Activated T-cell treated with anti-CD3 and anti-CD28 coated beads for 4 hours (primary cell): Measurements from ENCODE around the gene DLK2.
"Not testable (repeated sequence)": the region's sequence is repeated elsewhere in the genome, so short reads cannot be mapped to it uniquely, and the experiment has no call there.

Source experiments
- DNase-seq: peaks from one replicate; pipeline ENCODE4 v3.0.0-alpha.2; 2020

The DLK2 gene, protein sequence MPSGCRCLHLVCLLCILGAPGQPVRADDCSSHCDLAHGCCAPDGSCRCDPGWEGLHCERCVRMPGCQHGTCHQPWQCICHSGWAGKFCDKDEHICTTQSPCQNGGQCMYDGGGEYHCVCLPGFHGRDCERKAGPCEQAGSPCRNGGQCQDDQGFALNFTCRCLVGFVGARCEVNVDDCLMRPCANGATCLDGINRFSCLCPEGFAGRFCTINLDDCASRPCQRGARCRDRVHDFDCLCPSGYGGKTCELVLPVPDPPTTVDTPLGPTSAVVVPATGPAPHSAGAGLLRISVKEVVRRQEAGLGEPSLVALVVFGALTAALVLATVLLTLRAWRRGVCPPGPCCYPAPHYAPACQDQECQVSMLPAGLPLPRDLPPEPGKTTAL

DNA sequence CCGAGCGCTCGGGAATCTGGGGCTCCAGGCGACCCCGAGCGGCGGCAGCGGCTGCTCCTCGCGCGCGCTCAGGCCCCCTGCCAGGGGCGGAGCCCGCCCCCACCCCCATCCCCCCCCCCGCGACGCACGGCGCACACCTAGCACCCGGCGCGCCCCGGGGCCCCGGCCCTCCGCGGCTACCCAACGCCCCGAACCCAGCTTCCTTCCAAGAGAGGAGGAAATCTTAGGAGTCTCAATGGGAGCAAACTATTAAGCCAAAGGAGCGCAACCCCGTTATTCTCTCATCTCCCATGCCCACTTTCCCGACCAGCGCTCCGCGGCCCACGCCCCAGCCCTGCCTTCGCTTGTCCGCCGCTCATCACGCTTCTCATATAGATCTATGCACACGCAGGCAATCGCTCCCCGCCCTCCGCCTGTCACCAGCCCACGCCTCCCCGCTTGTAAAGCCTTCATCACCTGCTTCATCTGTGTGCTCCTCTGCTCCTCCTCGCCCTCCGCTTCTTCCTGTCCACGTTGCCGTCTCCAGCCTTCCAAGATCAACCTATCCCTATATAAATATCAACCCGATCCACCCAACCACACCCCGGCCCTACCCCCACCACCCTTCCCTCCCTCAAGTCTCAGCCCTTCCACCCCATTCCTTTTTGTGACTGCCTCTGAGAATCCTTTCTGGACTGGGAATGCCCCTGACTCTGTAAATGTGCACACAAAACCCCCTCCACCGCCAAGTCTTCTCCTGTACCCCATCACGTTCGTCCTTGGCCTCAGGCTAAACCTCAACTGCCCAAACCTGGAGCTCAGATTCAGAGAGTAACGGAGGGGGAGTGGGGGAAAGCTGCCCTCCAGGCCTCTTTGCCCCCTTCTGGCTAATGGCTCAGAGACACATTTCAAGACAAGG lies at the start of gene DLK2:
TSS of gene DLK2 (minus strand) at position 18 of the 898 bp plus-strand sequence. CDS start 723 bp downstream, outside the sequence.
- peak; percentile 67 for DNase-seq

DNA sequence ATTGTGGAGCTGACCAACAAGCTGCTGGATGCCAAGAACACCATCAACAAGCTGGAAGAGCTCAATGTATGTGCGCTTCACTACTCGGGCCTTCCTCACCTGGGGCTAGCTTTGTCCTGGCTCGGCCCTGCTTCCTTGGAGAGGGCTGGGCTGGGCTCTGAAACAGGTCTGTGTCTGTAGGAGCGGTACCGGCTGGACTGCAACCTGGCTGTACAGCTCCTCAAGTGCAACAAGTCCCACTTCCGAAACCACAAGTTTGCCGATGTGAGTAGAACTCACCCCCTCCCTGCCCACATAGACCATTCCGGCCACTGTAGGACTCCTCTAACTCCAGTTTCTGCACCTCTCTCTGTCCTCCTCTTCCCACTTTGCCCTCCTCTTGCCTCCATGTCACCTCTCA lies 48.1 kb upstream of the DLK2 start:
- no peak for DNase-seq

DNA sequence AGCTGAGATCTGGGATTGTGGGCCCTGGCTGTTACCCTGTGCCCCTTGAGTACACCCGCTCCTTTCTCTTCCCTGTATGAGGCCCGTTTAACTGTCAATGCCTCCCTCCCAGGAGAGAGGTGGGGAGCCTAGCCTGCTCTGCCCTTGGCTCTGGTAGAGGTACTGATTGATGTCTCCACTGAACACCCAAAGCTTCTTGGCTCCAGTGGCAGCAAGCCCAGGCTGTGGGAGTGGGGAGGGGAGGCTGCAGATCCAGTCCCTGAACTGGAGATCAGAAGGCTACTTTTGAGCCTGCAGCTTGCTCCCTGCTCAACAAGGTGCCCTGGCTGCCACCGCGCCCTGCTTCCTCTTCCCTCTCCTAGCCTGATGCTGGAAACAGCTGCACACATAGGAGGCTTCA lies 47.3 kb upstream of the DLK2 start:
- DNase-seq: no peak

DNA sequence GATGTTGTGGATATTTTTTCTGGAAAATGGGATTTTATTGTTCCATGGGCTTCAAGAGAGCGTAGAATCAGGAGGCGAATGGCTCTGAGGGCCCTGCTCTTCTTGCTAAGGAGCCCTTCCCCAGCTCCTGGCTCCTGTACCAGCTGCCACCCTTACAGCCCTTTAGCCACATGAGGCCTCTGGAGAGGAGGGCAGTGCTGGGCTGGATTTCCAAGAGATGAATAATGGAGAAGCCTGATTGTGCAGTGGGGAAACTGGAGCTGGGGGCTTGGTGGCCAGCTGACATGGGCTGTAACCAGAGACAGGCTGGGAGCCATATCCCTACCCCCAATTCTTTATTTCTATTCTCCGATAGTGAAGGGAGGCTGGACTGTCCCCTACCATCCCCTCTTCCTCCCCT lies 45.6 kb upstream of the DLK2 start:
- no peak for DNase-seq

DNA sequence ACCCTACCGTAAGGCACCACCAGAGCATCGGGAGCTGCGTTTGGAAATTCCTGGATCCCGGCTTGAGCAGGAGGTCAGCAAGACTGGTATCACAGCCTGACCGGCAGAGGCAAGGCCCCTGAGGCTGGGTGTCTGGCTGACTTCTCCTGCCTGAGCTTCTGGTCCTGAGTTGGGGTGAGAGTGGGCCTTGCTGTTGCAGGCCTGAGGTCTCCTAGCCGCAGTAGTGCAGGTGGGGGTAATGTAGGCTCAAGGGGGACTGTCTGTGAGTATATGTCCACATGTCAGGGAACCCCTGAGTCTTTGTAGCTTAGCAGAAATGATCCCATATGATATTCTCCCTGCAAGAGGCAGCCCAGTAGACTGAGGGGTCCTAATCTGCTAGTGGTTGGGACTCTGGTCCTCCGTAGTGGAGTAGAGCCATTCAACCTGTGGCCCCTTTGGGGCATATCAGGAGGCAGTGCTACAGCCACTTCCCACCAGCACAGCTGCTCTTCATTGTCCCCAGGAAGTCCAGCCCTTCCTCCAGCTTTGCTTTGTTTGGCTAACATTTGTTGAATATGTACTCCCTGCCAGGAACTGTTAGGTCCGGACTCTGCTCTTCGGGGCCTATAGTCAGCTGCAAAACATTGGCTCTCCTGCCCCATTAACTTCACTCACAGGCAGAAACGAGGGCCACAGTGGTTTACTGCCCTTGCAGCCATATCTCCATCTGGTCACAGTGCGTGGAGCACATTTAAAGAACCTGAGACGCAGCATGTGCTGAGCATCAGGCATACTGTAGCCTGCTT lies 43.9 kb upstream of the DLK2 start:
- no peak for DNase-seq

DNA sequence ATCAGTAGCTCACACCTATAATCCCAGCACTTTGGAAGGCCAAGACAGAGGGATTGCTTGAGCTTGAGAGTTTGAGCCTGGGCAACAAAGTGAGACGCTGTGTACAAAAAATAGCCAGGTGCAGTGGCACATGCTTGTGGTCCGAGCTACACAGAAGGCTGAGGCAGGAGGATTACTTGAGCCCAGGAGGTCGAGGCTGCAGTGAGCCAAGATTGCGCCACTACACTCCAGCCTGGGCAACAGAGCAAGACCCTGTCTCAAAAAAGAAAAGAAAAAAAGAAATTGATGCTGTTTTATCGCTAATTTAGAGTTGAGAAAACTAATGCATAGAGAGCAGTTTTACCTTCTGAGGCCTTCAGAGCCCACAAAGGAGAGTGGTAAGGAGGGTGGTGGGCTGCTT lies 42.9 kb upstream of the DLK2 start:
- not testable (repeated sequence) for DNase-seq

DNA sequence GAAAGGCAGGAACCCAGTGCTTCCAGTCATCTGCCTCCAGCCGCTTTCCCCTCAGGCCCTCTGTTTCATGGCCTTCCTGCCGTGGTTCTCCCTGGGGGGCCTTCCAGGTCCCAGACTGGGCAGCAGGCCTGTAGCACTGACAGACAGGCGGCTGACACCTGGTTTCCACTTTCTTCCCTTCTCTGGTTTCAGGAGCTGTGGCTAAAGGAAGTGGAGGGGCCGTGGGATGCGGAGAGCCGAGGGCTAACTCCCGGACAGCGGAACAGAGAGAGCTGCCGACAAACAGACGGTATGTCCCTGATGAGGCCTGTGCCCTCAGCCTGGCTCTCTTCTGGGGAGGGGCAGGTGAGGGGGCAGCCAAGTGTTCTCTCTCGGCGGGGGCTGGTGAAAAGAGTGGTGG lies 42.3 kb upstream of the DLK2 start:
- DNase-seq: no peak

DNA sequence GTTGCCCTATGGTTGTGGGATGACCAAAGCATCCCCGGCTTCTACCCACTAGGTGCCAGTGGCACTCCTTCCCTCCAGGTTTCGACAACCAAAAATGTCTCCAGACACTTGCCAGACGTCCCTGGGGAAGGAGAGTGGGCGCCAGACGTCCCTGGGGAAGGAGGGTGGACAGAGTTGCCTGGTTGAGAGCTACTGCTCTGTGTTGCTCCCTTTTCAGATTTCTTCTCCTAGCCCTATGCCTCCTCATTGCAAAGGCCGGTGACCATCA lies 41.7 kb upstream of the DLK2 start:
- DNase-seq: no peak

DNA sequence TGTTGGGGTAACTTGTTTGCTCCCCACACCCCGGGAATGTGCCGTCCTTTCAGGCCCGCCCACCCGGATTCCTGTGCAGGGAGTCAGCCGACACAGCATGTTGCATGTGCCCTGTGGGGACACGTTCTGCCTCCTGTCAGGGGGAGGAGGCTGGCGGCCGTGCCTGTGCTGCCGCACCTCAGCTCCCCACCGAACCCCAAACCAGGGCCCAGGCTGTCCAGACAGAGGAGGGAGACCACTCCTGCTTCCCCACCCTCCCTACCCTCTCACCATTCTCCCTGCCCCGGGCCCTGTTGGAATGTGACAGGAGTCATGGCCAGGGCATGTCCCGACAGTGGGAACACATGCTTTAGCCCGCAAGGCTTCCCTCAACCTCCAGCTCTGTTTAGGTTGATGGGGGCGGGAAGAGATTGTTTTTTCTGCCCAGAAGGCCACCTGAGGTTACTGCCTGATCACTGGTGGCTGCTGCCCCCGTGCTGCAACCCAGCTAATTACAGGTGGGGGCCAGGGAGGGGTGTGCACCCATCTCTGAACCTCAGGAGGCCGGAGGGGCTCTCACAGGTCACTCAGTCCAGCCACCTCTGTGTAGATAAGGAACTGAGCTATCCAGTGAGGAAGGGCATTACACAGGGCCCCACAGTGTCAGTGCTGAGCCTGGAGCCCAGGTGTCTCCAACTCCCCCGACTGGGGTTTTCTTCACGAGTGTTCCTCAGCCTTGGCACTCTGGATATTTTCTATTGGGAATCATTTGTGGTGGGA lies 41.2 kb upstream of the DLK2 start:
- DNase-seq: no peak

DNA sequence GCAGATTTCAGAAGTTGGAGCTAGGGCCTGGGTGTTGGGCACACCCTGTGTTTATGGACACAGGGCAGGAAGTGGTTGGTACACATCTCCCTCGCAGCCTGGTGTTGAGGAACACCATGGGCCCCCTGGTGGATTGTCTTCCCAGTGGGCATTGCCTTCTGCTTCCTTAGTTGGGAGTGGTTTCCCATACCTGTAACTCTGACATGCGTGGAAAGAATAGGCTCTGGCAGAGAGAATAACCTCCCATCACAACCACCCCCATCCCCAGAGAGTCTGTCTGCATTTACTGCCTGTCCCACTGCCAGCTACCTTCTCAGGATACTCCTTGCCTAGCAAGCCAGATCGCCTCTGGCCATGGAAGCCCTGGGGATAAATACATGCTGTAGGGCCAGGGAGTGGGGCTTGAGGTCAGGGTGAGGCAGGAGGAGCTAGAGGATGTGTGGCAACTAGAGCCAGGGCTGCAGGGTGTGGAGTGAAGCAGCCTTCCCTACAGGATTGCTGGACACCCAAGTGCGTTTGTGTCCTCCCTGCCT lies 40.1 kb upstream of the DLK2 start:
- DNase-seq: no peak

DNA sequence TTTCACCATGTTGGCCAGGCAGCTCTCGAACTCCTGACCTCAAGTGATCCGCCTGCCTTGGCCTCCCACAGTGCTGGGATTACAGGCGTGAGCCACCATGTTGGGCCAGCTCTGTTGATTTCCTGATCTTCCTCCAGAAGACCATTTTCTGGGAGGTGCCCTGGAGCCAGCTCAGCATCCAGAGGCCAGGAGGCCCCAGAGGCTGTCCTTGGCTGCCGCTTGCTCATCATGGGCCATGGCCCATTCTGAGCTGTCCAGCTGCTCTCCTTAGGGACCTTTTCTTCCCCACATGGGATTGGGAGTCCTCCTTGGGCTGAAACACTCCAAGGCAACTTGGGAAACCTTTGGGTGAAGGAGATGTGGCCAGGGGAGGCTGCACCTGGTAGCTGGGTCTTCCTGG lies 39.4 kb upstream of the DLK2 start:
- no peak for DNase-seq

DNA sequence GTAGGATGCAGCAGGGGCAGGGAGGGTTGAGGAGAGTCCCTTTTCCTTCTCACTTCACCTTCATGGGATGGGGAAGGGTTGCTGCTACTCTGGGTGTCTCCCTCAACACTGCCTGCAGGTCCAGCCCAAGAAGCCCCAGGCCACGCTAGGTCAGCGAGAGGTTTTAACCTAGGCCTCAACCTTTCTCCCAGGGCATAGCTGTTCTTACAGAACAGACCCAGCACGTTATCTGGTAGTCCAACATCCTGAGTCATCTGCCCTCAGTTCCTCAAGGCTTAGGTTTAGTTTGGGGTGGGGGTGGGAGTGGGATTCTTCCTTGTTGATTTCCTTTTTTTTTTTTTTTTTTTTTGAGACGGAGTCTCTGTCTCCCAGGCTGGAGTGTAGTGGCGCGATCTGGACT lies 39.0 kb upstream of the DLK2 start:
- no peak for DNase-seq

DNA sequence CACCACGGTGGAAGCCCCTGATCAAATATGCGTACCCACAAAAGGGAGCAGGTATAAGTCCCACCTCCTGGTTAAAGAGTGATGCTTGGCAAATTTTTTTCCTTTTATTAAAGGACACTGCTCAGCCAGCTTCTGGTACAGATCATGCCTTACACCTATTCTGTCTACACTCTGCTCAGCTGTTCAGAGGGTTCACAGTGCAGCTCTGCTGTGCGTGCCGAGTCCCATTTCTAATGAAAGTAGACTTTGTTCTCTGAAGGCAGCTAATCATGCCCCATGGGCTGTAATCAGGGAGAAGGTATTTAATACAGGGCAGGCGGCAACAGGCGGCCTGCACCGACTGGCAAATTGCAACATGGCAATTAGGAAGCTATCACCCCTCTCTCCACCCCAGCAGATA lies 38.5 kb upstream of the DLK2 start:
- DNase-seq: no peak

DNA sequence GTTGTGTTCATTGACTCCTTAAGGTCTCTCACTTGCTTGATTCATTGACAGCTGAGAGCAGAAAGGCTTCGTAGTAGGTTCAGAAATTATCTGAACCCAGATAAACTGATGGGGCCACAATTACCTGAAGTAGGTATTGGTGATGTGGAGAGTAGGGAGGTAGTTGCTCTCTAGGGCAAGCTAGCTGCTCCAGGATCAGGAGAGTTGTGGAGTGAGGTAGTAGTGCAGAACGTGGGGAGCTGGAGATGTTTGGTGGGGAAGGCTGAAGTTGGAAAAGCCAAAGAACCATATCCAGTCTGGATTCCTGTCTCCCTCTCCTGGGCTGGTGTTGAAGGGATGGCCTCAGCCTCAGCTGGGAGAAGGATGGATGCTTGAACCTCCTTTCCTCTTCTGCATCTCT lies 37.9 kb upstream of the DLK2 start:
- DNase-seq: no peak

DNA sequence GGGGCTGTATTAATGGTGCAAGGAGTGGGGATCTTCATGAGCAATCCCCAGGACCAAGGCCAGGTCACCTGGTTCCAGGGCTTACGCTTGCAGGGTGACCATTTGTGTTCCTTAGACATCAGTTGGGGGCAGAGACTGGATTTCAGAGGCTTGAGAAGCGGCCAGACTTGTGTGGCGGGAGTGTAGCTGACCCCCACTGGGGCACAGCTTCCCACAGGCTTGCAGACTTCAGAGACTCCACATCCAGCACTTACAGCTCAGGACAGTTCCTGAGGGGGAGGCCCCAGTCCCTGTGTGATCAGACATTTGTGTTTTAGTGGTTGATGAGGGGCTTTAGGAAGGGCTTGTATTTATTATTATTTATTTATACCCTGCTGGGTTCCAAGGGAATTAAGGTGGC lies 37.3 kb upstream of the DLK2 start:
- no peak for DNase-seq

DNA sequence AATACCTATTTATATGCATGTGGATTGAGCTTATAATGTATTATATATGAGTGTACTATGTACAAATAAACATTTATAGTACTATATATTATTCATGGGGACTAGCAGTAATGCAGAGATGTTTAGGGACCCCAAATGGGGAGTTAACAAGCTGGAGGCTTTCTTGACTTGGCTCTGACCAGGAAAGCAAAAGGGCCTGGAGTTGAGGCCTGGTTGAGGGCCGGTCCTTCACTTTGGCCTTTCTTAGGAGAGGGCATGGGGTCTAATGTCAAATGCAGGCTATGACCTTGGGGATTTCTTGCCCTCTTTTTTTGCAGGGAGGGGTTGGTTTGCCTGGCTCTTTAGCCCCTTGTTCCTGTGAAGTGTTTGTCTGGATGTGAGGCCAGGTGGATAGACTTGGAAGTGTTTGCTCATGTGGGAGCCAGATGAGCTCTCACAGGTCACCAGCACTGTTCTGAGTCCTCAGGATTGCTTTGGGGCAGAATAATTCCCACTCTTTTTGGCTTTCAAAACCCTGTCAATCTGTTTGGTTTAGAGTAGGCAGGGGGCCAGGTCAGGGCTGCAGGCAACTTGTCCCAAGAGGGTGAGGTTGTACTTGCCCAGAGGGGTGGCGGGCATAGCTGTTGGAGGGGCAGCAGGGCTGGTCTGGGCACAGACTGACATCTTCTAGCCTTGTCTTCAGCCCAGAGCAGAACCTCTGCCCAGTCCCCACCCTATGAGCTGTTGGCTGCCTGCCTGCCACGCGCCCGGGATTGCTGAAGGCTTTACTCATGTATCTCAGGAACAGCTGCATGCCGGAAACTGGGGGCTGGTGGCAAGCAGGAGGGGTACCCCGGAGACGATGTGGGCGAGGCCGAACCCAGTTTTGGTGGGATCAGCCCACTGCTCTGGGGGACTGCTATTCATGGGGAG lies 36.7 kb upstream of the DLK2 start:
- DNase-seq: no peak

DNA sequence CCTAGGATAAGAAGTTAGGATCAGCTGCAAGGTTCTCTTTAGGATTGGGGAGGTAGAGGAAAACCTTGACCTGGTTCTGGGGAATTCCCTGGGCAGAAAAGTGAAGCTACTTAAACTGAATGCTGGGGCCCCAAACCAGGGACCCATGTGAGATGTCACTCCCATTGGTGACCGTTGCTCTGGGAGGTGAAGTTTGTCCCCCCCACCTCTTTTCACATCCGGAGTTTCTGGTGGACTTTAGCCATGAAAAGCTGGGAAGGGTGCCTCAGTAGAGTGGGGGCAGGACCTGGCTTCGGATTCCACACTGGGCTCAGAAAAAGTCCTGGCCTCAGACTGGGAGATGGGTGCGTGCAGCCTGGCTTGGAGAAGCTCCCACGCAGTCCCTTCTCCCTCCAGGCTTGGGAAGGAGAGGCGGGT lies 35.2 kb upstream of the DLK2 start:
- DNase-seq: no peak

DNA sequence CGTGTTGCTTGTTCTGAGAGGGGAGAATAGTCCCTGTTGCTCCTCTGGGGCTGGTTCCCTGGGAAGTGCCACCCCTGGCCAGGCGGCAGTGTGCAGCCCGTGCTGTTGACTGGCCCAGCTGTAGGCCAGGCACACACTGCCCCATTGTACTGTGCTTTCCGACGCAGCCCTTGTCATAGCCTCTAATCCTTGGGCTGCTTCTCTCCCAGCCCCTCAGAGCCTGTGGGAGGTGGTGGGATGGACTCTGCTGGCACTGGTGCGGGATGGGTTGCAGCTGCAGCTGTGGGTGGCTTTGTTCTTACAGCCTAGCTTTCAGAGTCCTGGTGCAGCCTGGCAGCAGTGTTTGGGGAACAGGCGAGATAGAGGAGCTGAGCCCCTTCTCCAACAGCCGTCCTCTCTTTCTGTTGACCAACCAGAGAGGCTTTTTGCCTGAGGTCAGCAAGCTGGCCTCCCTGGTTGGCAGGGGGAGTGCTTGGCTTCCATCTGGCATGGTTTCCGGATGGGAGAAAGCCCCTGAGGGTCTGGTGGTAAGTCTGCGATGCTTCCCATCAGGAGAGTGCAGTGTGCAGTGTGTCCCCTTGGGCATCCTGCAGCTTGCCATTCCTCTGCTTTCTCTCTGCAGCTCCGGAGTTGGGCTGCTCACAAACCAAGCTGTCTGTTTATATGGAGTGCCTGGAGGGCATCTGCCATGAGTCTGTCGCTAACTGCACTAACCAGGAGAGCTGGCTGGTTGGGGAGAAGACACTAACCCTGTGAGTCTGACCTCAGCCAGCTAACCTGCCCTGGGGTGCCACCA lies 34.1 kb upstream of the DLK2 start:
- no peak for DNase-seq

DNA sequence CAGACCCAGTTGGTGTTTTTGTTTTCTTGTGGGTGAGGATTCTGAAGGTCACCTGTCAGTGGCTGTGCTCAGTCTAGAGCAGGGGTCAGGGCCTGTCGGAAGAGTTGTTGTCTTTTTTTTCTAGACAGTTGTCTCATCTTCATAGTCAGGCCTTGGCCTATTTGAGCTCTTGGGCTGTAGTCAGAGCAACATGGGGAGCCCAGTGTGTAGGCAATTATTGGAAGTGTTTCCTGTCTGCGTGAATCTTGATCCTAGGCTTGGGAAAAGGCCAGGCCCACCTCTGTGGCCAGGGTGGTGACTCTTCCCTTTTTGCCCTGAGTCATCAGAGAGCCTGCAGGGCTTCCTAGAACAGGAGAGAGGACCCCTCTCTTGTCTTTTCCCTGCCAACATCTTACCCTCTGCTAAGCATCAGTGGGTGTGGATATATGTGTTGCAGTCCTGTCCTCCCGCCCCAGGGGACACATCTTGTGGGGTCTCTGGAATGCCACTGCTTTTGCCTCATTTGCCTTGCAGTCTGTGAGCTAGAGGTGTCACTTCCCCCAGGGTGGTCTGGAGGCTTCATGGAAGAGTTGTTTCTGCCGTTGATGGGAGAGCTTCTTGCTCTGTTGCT lies 33.4 kb upstream of the DLK2 start:
- no peak for DNase-seq

DNA sequence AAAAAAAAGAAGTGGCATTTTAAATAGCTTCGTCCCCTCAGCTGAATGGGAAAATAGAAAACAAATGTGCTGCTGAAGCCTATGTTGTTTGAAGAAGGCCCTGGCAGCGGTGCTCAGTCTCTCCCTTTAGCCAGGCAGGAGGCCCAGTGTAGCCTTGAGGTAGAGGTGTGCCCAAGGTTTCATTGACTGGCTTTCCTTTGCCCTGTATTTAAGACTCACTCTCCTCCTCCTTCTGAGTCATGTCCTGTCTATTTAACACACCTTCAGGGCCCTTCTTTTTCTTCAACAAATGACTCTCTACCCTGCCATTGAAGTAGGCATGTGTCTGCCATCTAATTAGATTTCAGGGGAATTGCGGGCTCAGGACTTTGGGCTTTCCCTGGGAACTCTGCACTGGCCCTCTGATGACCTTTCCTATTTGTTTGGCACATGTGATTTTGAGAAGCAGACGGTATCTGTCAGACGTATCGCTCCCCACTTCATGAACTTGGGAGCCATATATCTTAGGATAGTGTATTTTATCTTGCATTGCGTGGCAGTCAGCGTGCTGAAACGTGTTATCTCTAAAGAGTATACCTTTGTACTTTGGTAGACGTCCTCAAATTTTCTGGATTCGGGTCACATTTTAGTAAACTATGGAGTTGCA lies 26.4 kb upstream of the DLK2 start:
- DNase-seq: no peak
